Activated naive CD8-positive, alpha-beta T cell treated with anti-CD3 and anti-CD28 coated beads, Interleukin-2, amount 50 U/mL, for 24 hours (primary cell): Measurements from ENCODE around the gene ACAA1.

Experiments used
- ATAC-seq: fragments of 150-1000 bp; cut with Tn5 transposase; one replicate; pipeline ENCODE4 v1.10.0; 2021
- DNase-seq: peaks from one replicate; pipeline ENCODE4 v3.0.0; 2021
- H3K27ac Mint-ChIP-seq: one replicate; pipeline ENCODE4 v1.8.0; 2021; ENCODE audit warnings: mild to moderate bottlenecking, mixed read lengths
- H3K27me3 Mint-ChIP-seq: one replicate; pipeline ENCODE4 v1.8.0; 2021; ENCODE audit warnings: mixed read lengths
- H3K36me3 Mint-ChIP-seq: one replicate; pipeline ENCODE4 v1.8.0; 2021; ENCODE audit warnings: low read depth, mixed read lengths
- H3K4me1 Mint-ChIP-seq: one replicate; pipeline ENCODE4 v1.8.0; 2021; ENCODE audit warnings: mixed read lengths
- H3K4me3 Mint-ChIP-seq: one replicate; pipeline ENCODE4 v1.8.0; 2021; ENCODE audit warnings: mild to moderate bottlenecking, moderate library complexity, mixed read lengths
- H3K9me3 Mint-ChIP-seq: one replicate; pipeline ENCODE4 v1.8.0; 2021; ENCODE audit warnings: mixed read lengths

Gene ACAA1

DNA sequence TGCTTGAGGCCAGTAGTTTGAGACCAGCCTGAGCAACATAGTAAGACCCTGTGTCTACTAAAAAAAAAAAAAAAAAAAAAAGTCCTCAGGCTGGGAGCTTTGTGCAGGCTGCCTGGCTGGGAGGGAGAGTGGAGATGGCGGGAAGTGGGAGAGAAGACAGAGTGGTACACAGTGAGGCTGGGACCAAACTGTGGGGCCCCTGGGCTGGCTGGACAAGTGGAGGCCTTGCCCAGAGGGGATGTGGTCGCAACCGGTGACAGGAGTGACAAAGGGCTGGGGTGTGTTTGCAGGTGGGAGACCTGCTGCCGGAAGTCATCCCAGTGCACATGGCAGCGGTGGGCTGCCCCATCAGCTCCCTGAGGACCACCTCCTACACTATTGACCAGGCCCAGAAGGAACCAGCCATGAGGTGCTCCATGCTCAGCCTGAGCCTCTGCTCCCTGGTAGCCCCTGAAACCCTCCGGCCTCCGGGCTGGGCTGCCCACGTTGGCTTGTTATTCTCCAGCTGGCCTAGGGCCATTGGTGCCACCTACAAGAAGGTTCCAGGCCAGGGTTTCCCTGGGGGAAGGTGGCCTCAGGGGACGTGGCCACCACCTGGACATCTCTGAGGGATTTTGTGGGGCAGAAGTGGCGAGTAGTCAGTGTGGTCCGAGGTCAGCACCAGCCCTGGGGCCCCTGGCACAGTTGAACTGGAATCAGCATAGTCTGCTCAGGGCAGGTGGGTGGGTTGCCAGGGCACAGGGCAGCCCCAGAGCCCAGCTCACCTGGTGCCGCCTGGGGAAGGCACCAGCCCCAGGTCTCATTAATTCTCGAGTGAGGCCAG is 22.7 kb downstream of the ACAA1 start:
- no peak overlapping the region for H3K27ac Mint-ChIP-seq
- ATAC-seq: no peak
- no peaks in the 10 kb centered on the region for H3K36me3 Mint-ChIP-seq
- H3K9me3 Mint-ChIP-seq: no peaks in the 10 kb centered on the region
- no peak for DNase-seq
- no peaks in the 10 kb centered on the region for H3K27me3 Mint-ChIP-seq
- peaks cover 4% of the 10 kb centered on the region for H3K4me1 Mint-ChIP-seq
- H3K4me3 Mint-ChIP-seq: no peak overlapping the region

DNA sequence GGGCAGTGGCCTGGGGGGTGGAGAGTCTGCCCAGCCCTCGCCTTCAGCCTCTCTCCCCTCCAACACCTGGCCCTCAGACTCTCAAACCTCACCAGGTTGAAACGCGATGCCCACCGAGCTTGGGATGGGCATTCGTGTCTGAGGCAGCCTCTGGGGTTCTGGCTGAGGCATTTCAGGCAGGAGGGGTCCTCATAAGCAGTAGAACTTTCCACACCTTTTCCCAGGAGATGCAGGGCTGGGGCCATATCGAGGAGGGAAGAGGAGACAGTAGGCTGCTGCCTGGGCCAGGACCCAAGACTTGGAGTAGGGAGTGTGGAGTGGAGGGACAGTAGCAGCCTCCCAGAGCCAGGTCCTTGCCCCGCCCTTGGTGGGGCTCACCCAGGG is 24.6 kb downstream of the ACAA1 start:
- DNase-seq (no peak), ATAC-seq (no peak)
- Mint-ChIP-seq H3K9me3 (no peaks in the 10 kb centered on the region), H3K27me3 (no peaks in the 10 kb centered on the region), H3K27ac (no peak overlapping the region), H3K4me1 (peaks cover 4% of the 10 kb centered on the region), H3K36me3 (no peaks in the 10 kb centered on the region), H3K4me3 (no peak overlapping the region)

DNA sequence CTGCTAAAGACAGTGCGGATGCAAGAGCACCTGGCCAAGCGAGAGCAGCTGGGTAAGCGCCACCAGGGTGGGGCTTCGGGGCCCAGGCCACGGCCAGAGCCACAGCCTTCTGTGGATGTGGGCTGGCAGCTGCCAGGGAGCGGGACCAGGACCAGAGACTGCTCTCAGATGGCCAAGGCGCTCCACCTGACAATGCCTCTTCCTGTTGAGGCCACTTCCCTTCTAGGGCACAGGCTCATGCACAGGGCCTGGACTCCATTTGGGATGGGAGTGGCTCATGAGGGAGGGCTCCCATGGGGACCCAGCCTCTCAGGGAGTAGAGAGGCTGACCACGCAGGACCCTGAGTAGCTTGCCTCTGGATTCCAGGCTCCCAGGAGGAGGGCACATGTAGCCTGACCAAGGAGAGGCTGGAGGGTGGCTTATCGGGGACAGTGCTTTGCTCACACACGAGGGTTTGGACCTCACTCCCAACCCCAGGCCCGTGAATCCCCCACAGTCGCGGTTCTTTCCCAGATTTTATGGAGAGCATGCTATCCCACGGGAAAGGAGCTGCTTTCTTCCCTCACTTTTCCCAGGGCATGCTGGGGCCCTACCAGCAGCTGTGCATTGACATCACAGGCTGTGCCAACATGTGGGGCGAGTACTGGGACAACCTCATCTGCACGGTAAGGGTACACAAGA is 25.1 kb downstream of the ACAA1 start:
- Mint-ChIP-seq H3K27me3 (no peaks in the 10 kb centered on the region), H3K27ac (no peak overlapping the region), H3K9me3 (no peaks in the 10 kb centered on the region), H3K4me1 (peaks cover 4% of the 10 kb centered on the region), H3K4me3 (no peak overlapping the region), H3K36me3 (no peaks in the 10 kb centered on the region)
- DNase-seq (no peak), ATAC-seq (no peak)

DNA sequence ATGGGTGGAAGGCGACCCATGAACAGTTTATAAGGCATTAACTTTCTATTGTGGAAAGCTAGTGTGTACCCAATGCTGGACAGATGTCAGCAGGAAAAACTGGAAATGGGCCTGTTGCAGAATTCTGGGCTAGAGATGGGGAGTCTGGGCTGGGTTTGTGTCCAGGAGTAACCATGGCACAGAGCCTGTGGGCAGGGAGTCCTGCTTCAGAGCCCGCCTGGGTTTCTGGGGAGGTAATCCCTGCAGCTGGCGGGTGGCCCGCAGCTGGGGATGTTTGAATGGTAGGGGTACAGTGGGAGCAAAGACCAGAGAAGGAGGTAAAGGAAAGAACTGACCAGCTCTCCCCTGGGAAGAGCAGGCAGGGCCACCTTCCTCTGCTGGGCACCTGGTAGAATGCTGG is 25.7 kb downstream of the ACAA1 start:
- H3K27me3 Mint-ChIP-seq: no peaks in the 10 kb centered on the region
- H3K27ac Mint-ChIP-seq: no peak overlapping the region
- DNase-seq: no peak
- H3K4me3 Mint-ChIP-seq: no peak overlapping the region
- ATAC-seq: no peak
- no peaks in the 10 kb centered on the region for H3K36me3 Mint-ChIP-seq
- no peaks in the 10 kb centered on the region for H3K9me3 Mint-ChIP-seq
- peaks cover 4% of the 10 kb centered on the region for H3K4me1 Mint-ChIP-seq

DNA sequence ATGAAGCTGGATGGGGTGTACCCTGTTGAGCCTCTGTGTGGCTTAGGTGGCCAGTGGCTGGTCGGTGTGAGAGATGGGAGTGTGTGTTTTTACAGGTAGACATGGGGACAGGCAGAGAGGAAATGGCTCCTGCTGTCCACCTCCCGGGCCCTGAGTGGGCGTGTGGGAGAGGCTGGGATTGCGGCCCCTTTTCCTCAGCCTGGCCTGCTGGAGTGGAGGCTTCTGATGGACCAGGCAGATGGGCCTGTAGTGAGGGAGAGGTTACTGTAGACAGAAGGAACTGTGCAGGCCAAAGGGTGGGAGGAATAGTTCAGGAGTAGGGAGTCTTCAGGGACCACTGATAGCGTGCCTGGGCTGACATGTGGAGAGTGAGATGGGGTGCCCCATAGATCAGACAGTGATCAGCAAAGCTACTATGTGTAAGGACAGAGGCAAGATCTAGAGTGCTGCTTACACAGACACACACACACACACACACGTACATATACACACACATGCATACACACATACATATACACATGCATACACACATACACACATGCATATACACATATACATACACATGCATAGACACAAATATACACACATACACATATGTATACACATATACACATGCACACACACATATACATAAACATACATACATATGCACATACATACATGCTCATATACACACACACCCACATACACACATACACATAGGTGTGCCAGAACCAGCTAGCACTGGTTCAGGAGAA is 26.4 kb downstream of the ACAA1 start:
- Mint-ChIP-seq H3K27me3 (no peaks in the 10 kb centered on the region), H3K27ac (no peak overlapping the region), H3K4me3 (no peak overlapping the region), H3K4me1 (peaks cover 2% of the 10 kb centered on the region), H3K9me3 (peaks cover 4% of the 10 kb centered on the region), H3K36me3 (no peaks in the 10 kb centered on the region)
- DNase-seq (no peak), ATAC-seq (no peak)

DNA sequence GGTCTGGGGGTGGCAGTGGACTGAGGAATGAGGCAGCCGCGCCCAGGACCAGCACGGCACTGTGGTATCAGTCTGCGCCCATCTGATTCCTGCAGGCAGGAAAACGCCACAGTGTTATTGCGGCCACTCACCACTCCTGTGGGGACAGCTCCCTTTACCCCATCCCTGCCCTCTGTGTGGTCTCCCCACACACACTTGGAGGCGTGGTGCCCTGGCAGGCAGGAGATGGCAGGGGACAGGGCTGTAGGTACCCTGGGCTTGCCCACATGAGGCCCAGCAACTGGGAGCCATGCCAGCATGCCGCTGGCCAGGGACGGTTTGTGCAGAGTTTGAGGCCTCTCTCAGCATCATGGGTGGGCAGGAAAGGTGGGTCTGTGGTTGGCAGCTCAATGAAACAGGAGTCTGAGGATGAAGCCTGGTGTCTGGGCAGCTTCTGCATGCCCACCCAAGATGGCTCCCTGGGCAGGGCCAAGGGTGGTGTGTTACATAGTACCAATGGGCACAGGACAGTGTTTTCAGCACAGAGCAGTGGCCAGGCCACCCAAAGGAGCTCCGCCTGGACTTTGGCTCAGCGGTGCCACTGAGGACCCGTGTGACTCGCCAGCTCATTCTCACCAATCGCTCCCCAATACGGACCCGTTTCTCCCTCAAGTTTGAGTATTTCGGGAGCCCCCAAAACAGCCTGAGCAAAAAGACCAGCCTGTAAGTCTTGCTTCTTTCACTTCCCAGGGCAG is 27.2 kb downstream of the ACAA1 start:
- no peaks in the 10 kb centered on the region for H3K4me1 Mint-ChIP-seq
- H3K36me3 Mint-ChIP-seq: no peaks in the 10 kb centered on the region
- H3K4me3 Mint-ChIP-seq: no peak overlapping the region
- no peak overlapping the region for H3K27ac Mint-ChIP-seq
- no peak for DNase-seq
- ATAC-seq: no peak
- H3K27me3 Mint-ChIP-seq: peaks cover 2% of the 10 kb centered on the region
- H3K9me3 Mint-ChIP-seq: peaks cover 11% of the 10 kb centered on the region

DNA sequence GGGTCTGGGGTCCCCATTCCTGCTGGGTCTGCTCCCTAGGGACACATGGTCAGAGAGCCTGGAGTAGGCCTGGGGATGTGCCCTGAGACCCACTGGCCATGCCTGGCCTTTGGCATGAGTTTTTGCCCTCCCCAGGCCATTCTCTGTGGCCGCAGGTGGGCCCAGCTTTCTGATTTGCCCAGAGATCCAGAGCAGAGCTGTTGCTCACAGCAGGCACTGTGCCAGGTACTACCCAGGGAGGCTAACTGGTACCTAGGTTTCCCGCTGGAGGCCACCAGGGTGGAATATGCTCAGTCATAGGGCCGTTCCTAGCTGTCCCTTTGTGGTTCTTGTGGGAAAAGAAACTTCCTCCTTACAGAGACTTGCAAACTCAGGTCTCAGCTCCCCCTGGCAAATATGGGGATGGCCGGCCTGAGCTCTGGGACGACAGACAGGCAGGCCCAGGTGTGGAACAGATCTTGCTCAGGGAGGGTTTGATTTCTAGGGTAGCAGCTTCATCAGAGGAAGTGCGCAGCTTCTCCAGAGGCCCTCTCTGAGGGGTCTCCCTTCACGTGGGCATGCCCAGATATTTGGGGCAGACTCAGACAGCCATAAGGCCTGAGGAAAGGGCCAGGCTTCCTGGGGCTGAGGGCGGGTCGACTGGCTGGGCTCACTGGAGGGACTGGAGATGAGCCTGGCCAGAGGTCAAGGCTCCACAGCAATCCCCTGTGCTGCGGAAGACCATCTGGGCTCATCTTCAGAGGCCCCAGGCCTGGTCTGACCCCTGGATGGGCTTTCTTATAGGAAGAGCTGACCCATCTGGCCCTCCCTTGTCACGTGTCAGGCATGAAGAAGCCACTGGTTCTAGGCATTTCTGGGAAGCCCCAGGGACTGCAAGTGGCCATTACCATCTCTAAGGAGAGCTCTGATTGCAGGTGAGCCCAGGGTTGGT is 28.0 kb downstream of the ACAA1 start:
- peaks cover 13% of the 10 kb centered on the region for H3K9me3 Mint-ChIP-seq
- H3K27ac Mint-ChIP-seq: no peak overlapping the region
- no peaks in the 10 kb centered on the region for H3K36me3 Mint-ChIP-seq
- no peak overlapping the region for H3K4me3 Mint-ChIP-seq
- peaks cover 2% of the 10 kb centered on the region for H3K27me3 Mint-ChIP-seq
- H3K4me1 Mint-ChIP-seq: no peaks in the 10 kb centered on the region
- DNase-seq (no peak), ATAC-seq (no peak)

DNA sequence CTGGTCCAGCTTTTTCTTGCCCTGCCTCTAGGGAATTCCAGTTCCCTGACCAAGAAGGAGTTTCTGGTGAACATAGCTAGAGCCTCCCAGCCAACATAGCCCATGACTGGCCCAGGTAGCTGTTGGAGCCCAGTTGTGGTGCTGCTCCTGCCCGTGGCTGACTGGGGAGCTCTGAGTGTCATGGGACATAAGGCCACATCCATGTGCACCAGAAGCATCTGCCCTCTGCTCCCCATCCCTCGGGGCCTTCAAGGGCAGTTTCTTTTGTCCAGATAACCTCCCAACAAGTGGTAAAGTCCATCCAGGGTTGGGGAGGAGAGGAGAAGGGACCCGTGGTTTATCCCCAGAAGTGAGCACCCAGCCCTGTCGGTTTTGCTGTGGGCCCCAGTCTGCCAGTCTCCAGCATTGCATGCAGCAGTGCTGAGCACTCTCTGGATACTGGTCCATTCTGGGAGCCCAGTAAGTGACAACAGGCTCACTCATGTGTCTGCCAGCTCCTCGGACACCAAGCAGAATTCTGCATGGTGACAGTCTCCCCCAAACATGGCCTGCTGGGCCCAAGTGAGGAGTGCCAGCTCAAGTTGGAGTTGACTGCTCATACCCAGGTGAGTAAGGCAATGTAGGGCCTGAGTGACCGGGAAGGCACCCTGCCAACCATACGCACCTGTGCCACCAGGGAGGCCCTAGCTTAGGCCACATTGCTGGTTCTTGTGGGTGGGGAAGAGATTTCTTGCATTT is 28.8 kb downstream of the ACAA1 start:
- ATAC-seq: no peak
- peaks cover 13% of the 10 kb centered on the region for H3K9me3 Mint-ChIP-seq
- no peak for DNase-seq
- no peak overlapping the region for H3K27ac Mint-ChIP-seq
- no peaks in the 10 kb centered on the region for H3K4me1 Mint-ChIP-seq
- no peak overlapping the region for H3K4me3 Mint-ChIP-seq
- no peaks in the 10 kb centered on the region for H3K36me3 Mint-ChIP-seq
- peaks cover 2% of the 10 kb centered on the region for H3K27me3 Mint-ChIP-seq

DNA sequence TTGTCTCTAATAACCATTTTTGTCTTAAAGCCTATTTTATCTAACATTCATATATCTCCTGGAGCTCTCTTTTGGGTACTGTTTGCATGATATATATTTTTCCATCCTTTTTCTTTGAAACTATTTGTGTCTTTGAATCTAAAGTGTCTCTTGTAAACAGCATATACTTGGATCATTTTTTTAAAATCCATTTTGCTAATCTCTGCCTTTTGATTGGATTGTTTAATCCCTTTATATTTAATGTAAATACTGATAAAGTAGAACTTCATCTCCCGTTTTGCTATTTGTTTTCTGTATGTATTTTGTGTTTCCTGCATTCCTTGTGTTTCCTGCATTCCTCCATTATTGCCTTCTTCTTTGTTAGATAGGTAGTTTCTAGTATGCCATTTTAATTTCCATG is 31.4 kb downstream of the ACAA1 start:
- Mint-ChIP-seq H3K27me3 (peaks cover 2% of the 10 kb centered on the region), H3K9me3 (peaks cover 13% of the 10 kb centered on the region), H3K36me3 (no peaks in the 10 kb centered on the region), H3K27ac (no peak overlapping the region), H3K4me3 (no peak overlapping the region), H3K4me1 (no peaks in the 10 kb centered on the region)
- DNase-seq (no peak), ATAC-seq (no peak)

DNA sequence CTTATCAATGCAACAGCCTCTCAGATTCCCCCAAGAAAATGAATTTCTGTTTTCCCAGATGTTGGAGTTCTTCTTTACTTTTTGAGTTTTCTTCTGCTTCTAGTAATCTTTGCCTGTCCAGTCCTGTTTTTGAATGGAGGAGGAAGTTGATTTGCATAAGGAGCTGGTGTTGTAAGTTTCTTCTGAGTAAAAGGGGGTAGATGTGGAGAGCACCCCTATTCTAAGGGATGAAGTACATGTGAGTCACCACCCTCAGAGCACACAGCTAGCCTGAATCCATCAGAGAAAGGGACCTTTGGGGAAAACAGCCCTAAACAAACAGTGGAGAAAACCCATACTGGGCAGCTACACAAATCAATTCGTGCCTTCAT is 34.5 kb downstream of the ACAA1 start:
- H3K27ac Mint-ChIP-seq: no peak overlapping the region
- no peaks in the 10 kb centered on the region for H3K4me1 Mint-ChIP-seq
- peaks cover 13% of the 10 kb centered on the region for H3K9me3 Mint-ChIP-seq
- H3K36me3 Mint-ChIP-seq: no peaks in the 10 kb centered on the region
- peaks cover 2% of the 10 kb centered on the region for H3K27me3 Mint-ChIP-seq
- ATAC-seq (no peak), DNase-seq (no peak)
- H3K4me3 Mint-ChIP-seq: no peak overlapping the region

DNA sequence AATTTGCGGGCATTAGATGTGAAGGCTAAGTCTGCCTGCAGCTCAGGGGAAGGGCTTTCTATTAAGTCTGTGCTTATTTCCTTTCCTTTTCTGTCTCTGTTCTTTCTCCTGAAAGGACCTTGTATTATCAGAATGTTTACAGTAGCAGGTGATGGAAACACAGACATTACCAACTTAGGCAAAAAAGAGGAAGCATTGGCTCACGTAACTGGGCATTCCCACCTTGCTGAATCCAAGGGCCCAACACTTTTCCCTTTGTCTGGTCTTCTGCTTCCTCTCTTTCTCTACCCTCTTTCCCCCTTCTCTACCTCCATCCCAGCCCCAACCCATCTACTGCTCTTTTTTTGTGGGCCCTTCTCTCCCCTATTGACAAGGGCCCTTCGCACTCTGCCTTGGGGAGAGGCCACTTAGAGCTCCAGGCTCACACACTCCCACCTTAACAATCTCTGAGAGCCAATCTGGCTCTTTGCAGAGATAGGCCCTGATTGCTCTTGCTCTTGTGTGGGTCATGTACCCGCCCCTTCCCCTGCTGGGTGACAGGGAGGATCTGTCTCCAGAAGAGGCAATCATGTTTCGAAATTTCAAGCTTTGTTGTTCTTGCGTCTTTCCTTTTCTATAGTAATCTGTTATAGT is 35.0 kb downstream of the ACAA1 start:
- Mint-ChIP-seq H3K36me3 (no peaks in the 10 kb centered on the region), H3K27ac (no peak overlapping the region), H3K4me1 (no peaks in the 10 kb centered on the region), H3K9me3 (peaks cover 13% of the 10 kb centered on the region), H3K4me3 (no peak overlapping the region), H3K27me3 (peaks cover 2% of the 10 kb centered on the region)
- ATAC-seq (no peak), DNase-seq (no peak)

DNA sequence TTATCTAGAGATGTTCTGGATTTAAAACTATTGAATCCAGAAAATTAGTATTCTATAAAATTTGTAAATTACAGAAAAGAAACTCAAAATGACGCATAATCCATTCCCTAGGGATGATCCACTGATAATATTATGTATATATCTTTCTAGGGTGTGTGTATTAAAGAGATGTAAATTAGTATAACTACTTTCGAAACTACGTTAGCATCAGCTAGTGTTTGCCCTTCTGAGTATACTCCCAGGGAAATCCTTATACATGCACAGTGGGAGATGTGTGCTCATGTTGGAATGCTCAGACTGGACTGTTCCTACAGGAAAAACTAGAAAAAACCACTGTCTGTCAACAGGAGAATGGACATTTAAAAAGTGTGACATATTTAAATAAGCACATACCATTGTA is 36.4 kb downstream of the ACAA1 start:
- ATAC-seq (no peak), DNase-seq (no peak)
- Mint-ChIP-seq H3K9me3 (peaks cover 9% of the 10 kb centered on the region), H3K27ac (no peak overlapping the region), H3K36me3 (no peaks in the 10 kb centered on the region), H3K27me3 (peaks cover 2% of the 10 kb centered on the region), H3K4me1 (no peaks in the 10 kb centered on the region), H3K4me3 (no peak overlapping the region)

DNA sequence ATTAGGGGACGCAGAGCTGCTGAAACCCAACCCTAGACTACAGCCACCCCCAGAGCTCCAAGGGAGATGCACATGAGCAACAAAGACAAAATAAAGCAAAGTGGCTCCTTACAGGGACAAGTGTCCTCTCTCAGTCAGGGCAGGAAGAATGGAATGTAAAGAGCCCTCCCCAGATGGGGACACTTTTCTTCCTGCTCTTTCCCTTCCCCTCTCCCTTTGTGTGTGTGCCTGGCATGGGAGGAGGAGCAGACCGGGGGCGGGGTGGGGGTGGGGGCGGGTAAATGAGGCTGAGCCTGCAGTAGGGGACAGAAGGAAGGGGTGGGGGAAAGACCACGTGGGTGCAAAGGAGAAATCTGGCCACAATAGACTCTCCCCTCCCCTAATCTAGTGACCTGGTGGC is 37.4 kb downstream of the ACAA1 start:
- Mint-ChIP-seq H3K27me3 (no peaks in the 10 kb centered on the region), H3K4me3 (no peak overlapping the region), H3K27ac (no peak overlapping the region), H3K36me3 (no peaks in the 10 kb centered on the region), H3K4me1 (no peaks in the 10 kb centered on the region), H3K9me3 (no peaks in the 10 kb centered on the region)
- ATAC-seq (no peak), DNase-seq (no peak)
